GM12878 (cell line): ENCODE results near the gene ZNF646.

Experiments used
- CTCF ChIP-seq, 3 experiments: IDR thresholded peaks in 2 of 3; conservative IDR thresholded peaks in 1 of 3; 2 replicates each; pipeline ENCODE4 v1.5.1; 2011; ENCODE audit warnings: low read depth in 3 of 3, low read length in 3 of 3, mild to moderate bottlenecking in 3 of 3, control low read depth in 2 of 3, moderate library complexity in 2 of 3, inconsistent platforms in 1 of 3, mixed read lengths in 1 of 3; ENCODE audit not compliant: control insufficient read depth in 2 of 3, insufficient read depth in 1 of 3; ENCODE audit errors: extremely low read depth in 1 of 3
- EZH2 ChIP-seq: IDR thresholded peaks from 2 replicates; pipeline ENCODE4 v1.6.1; 2012; ENCODE audit warnings: low read depth, mild to moderate bottlenecking, control low read depth, inconsistent platforms, low read length, borderline replicate concordance; ENCODE audit not compliant: control insufficient read depth
- JUNB ChIP-seq: IDR thresholded peaks from 2 replicates; pipeline ENCODE4 v1.6.1; 2016; ENCODE audit warnings: antibody characterized with exemption, mild to moderate bottlenecking
- POLR2A ChIP-seq: IDR thresholded peaks from 2 replicates; pipeline ENCODE4 v1.6.1; 2011; ENCODE audit warnings: low read depth, mild to moderate bottlenecking, low read length
- SRF ChIP-seq, 2 experiments: IDR thresholded peaks; 2 replicates each; pipeline ENCODE4 v1.6.1; 2011; ENCODE audit warnings: low read depth in 2 of 2, low read length in 2 of 2, mild to moderate bottlenecking in 1 of 2, moderate library complexity in 1 of 2
- TF ChIP-seq, protein P1 (sequence below): fragments of 450-650 bp; IDR thresholded peaks from 2 replicates; pipeline ENCODE4 v1.6.1; 2017; ENCODE audit warnings: antibody characterized with exemption, mild to moderate bottlenecking, moderate library complexity

DNA sequence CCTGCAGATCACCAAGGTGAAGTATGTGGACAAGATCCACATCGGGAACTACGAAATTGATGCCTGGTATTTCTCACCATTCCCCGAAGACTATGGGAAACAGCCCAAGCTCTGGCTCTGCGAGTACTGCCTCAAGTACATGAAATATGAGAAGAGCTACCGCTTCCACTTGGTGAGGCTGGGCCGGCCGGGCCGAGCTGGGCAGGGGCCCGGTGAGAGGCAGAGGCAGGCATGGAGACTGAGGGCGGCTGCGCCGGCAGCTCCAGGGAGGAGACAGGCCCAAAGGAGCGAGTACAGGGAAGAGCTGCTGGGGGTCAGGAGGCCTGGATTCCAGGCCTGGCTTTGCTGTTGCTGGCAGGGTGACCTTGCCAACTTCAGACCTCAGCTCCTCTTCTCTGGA lies 53.0 kb downstream of the ZNF646 start:
- TF ChIP-seq, protein P1, sequence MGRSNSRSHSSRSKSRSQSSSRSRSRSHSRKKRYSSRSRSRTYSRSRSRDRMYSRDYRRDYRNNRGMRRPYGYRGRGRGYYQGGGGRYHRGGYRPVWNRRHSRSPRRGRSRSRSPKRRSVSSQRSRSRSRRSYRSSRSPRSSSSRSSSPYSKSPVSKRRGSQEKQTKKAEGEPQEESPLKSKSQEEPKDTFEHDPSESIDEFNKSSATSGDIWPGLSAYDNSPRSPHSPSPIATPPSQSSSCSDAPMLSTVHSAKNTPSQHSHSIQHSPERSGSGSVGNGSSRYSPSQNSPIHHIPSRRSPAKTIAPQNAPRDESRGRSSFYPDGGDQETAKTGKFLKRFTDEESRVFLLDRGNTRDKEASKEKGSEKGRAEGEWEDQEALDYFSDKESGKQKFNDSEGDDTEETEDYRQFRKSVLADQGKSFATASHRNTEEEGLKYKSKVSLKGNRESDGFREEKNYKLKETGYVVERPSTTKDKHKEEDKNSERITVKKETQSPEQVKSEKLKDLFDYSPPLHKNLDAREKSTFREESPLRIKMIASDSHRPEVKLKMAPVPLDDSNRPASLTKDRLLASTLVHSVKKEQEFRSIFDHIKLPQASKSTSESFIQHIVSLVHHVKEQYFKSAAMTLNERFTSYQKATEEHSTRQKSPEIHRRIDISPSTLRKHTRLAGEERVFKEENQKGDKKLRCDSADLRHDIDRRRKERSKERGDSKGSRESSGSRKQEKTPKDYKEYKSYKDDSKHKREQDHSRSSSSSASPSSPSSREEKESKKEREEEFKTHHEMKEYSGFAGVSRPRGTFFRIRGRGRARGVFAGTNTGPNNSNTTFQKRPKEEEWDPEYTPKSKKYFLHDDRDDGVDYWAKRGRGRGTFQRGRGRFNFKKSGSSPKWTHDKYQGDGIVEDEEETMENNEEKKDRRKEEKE: no peak
- no peak for TF ChIP-seq EZH2
- TF ChIP-seq SRF (IDR thresholded peaks at IDR 0.05; ENCODE audit: low read depth in 2 of 2, low read length in 2 of 2): no peak
- no peak for TF ChIP-seq POLR2A
- TF ChIP-seq JUNB: no peak
- TF ChIP-seq CTCF (IDR thresholded peaks at IDR 0.05 in 2 of 3, conservative IDR thresholded peaks at IDR 0.05 in 1 of 3; ENCODE audit: control insufficient read depth in 2 of 3, extremely low read depth in 1 of 3, insufficient read depth in 1 of 3, low read depth in 3 of 3, low read length in 3 of 3): no peak
